HUES64 (cell line): Measurements from ENCODE around the gene ABCB11.
"Not testable (repeated sequence)": the region's sequence is repeated elsewhere in the genome, so short reads cannot be mapped to it uniquely, and the experiment has no call there.

ENCODE experiments used
- H3K27ac ChIP-seq: 2 replicates; pipeline ENCODE4 v1.7.0; 2013; ENCODE audit warnings: low read depth, low read length, inconsistent platforms
- H3K27me3 ChIP-seq: 2 replicates; pipeline ENCODE4 v1.6.1; 2013; ENCODE audit warnings: mild to moderate bottlenecking, low read length; ENCODE audit not compliant: insufficient read depth
- H3K36me3 ChIP-seq: 2 replicates; pipeline ENCODE4 v1.6.1; 2013; ENCODE audit warnings: mild to moderate bottlenecking, low read length; ENCODE audit not compliant: insufficient read depth
- H3K4me1 ChIP-seq: 2 replicates; pipeline ENCODE4 v1.6.1; 2013; ENCODE audit warnings: mild to moderate bottlenecking, low read length, moderate library complexity; ENCODE audit not compliant: insufficient read depth
- H3K4me3 ChIP-seq: 2 replicates; pipeline ENCODE4 v1.5.1; 2013; ENCODE audit warnings: mild to moderate bottlenecking, low read length, moderate library complexity
- H3K9ac ChIP-seq: 2 replicates; pipeline ENCODE4 v1.6.1; 2013; ENCODE audit warnings: mild to moderate bottlenecking, low read depth, low read length
- H3K9me3 ChIP-seq: 2 replicates; pipeline ENCODE4 v1.6.1; 2013; ENCODE audit warnings: low read depth, low read length; ENCODE audit not compliant: insufficient read depth
- WGBS: fragments of 150-250, 120-280 bp; methylation state at CpG from one replicate; pipeline ENCODE4 v1.1.7; 2013; ENCODE audit warnings: missing lambda C conversion rate; 5-methylcytosine and 5-hydroxymethylcytosine counted together

The ABCB11 gene

DNA sequence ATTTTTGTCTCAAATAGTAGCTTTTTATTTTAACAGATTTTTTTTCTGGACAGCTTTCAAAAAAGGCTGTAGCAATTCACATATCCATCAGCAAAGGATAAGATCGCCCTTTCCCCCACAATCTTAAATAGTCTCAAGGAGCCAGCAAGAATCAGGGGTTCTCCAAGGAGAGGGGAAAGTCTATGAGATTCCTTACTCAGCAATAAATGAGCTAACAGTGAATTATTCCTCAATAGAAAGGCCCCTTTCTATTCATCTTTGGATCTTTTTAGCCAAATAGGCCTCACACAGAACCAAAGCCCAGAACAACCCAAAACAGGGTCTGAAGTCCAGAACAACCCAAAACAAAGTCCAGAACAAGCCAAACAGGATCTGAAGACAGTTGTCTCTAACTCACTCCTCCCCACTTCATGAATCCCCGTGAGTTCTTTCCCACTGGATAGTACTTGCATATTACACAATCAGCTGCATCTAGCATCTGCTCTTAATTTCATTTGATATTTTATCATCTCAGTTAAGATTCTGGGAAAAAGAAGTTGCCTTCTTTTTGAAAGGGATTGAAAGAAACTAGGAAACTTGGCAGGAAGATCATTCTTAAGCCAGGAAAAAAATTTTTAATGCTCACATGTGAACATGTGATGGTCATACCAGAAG, 34.9 kb upstream of the ABCB11 start:
- Histone ChIP-seq H3K4me3 (no peak overlapping the region), H3K27ac (no peak overlapping the region), H3K9ac (no peak overlapping the region), H3K27me3 (no peaks in the 10 kb centered on the region), H3K4me1 (no peaks in the 10 kb centered on the region), H3K36me3 (no peaks in the 10 kb centered on the region), H3K9me3 (no peaks in the 10 kb centered on the region)
- WGBS = 97% methylated on average over 1 of the region's 2 CpGs

DNA sequence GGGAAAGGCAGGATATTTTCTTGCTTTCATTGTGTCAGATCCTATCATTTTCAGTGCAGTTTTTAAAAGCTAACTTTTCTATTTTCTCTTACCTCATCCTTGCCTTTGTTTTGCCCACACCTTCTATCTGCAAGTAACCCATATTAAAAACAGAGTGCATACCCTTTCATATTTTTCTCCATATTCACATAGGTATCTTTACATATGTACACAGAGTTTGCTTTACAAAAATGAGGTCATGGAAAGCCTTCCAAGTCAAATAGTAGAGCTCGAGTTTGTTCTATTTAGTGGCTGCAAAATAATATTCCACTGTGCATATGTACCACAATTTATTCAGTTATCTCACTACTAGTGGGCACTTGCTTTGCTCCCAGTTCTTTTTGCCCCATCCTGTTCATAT, 34.3 kb upstream of the ABCB11 start:
- Histone ChIP-seq H3K36me3 (no peaks in the 10 kb centered on the region), H3K27ac (no peak overlapping the region), H3K9me3 (no peaks in the 10 kb centered on the region), H3K4me3 (no peak overlapping the region), H3K4me1 (no peaks in the 10 kb centered on the region), H3K9ac (no peak overlapping the region), H3K27me3 (no peaks in the 10 kb centered on the region)
- WGBS = 100% methylated on average over 1 of the region's 1 CpG

DNA sequence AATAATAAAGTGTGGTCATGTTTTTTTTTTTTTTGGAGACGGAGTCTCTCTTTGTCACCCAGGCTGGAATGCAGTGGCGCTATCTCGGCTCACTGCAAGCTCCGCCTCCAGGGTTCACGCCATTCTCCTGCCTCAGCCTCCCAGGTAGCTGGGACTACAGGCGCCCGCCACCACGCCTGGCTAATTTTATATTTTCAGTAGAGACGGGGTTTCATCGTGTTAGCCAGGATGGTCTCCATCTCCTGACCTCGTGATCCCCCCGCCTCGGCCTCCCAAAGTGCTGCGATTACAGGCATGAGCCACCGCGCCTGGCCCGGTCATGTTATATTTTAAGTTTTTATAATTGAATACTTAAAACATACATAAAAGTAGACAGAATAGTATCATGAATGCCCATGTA, 33.1 kb upstream of the ABCB11 start:
- WGBS = 98% methylated on average over 14 of the region's 17 CpGs
- H3K9me3 ChIP-seq, H3K27ac ChIP-seq: not testable (repeated sequence)

DNA sequence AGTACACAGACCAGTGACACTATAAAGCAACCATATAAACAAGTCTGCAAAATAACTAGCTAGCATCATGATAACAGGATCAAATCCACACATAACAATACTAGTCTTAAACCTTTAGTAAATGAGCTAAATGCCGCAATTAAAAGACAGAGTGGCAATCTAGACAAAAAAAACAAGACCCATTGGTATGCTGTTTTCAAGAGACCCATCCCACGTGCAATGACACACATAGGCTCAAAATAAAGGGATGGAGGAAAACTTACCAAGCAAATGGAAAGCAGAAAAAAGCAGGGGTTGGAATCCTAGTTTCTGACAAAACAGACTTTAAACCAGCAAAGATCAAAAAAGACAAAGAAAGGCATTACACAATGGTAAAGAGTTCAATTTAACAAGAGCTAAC, 23.5 kb upstream of the ABCB11 start:
- H3K36me3 ChIP-seq, H3K27me3 ChIP-seq, H3K4me1 ChIP-seq, H3K4me3 ChIP-seq, H3K9ac ChIP-seq, H3K27ac ChIP-seq: not testable (repeated sequence)
- H3K9me3 ChIP-seq = peaks cover 12% of the 10 kb centered on the region
- 90% methylated on average over 2 of the region's 2 CpGs for WGBS

More for the DNA sequence above, 33.1 kb upstream of the ABCB11 start:
- H3K27me3 ChIP-seq, H3K36me3 ChIP-seq, H3K9ac ChIP-seq, H3K4me1 ChIP-seq, H3K4me3 ChIP-seq: not testable (repeated sequence)

DNA sequence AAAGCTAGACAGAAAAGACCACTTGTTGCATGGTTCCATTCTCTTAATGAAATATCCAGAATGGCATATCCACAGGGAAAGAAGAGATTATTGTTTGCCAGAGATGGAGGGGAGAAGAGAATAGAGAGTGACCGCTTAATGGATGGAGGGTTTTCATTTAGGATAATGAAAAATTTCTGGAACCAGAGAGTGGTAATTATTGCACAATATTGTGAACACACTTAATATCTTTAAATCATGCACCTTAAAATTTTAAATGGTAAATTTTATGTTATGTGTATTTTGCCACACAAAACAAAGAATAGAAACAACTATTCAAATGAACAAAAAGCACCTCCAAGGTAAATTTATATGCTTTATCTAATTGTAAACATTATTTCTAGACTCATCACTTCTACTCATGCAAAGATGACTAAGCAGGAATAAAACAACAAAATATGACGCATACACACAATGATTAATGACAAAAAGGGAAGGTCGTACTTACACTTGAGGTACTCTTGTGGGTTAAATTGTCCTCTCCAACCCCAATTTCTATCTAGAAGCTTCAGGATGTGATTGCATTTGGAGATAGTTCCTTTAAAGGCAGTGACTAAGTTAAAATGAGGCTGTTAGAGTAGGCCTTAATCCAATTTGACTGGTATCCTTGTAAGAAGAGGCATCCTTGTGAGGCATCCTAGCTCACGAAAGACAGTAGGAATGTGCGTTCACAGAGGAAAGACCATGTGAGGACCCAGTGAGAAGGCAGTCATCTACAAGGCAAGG, 19.5 kb upstream of the ABCB11 start:
- Histone ChIP-seq H3K27ac (no peak overlapping the region), H3K27me3 (no peaks in the 10 kb centered on the region), H3K9me3 (peaks cover 12% of the 10 kb centered on the region), H3K4me1 (no peaks in the 10 kb centered on the region), H3K36me3 (no peaks in the 10 kb centered on the region), H3K4me3 (no peak overlapping the region), H3K9ac (no peak overlapping the region)
- WGBS = 93% methylated on average over 5 of the region's 5 CpGs

DNA sequence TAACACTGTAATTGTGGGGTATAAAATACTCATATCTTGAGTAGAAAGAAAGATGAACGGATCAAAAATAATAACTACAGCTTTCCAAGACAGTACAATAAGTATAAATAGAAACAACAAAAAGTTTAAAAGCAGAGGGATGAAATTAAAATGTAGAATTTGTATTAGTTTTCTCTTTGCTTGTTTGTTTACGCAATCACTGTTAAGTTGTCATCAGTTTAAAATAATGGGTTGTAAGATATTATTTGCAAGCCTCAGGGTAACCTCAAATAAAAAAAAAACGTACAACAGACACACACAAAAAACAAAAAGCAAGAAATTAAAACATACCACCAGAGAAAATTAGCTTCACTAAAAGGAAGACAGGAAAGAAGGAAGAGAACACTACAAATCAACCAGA, 18.0 kb upstream of the ABCB11 start:
- Histone ChIP-seq H3K9ac (no peak overlapping the region), H3K27me3 (no peaks in the 10 kb centered on the region), H3K27ac (no peak overlapping the region), H3K4me3 (no peak overlapping the region), H3K36me3 (no peaks in the 10 kb centered on the region), H3K4me1 (no peaks in the 10 kb centered on the region), H3K9me3 (no peaks in the 10 kb centered on the region)
- 95% methylated on average over 2 of the region's 3 CpGs for WGBS

DNA sequence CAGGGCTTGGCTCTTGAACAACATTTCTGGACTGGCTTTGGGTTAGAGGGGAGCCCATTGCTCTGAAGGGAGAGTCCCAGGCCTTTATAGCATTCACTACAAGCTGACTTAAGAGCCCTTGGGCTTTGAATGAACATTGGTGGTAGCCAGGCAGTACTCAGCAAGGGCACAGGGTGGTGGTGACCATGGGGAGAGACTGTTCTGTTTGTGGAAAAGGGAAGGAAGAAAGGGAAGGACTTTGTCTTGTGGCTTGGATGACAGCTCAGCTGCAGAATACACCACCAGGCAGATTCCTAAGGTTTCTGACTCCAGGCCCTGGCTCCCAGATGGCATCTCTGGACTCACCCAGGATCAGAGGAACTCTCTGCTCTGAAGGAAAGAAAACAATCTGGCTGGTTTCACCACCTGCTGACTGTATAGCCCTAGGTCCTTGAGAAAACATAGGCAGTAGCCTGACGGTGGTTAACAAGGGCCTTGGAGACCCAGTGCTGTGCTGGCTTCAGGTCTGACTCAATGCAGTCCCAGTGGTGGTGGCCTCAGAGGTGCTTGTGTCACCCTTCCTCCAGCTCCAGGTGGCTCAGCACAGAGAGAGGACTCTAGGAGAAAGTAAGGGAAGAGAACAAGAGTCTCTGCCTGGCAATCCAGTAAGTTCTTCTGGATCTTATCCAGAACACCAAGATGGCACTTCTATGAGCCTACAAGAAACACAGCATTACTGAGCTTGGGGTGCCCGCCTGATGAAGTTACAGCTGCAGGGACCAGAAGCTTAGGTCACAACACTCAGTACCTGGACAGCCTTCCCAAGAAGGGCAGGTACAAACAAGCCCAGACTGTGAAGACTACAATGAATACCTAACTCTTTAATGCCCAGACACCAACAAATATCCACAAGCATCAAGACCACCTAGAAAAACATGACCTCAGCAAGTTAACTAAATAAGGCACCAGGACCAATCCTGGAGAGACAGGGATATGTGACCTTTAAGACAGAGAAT, 16.4 kb upstream of the ABCB11 start:
- H3K9ac ChIP-seq = no peak overlapping the region
- no peaks in the 10 kb centered on the region for H3K36me3 ChIP-seq
- H3K4me3 ChIP-seq = no peak overlapping the region
- WGBS = 92% methylated on average over 2 of the region's 2 CpGs
- H3K27me3 ChIP-seq = no peaks in the 10 kb centered on the region
- no peaks in the 10 kb centered on the region for H3K4me1 ChIP-seq
- no peaks in the 10 kb centered on the region for H3K9me3 ChIP-seq
- no peak overlapping the region for H3K27ac ChIP-seq

DNA sequence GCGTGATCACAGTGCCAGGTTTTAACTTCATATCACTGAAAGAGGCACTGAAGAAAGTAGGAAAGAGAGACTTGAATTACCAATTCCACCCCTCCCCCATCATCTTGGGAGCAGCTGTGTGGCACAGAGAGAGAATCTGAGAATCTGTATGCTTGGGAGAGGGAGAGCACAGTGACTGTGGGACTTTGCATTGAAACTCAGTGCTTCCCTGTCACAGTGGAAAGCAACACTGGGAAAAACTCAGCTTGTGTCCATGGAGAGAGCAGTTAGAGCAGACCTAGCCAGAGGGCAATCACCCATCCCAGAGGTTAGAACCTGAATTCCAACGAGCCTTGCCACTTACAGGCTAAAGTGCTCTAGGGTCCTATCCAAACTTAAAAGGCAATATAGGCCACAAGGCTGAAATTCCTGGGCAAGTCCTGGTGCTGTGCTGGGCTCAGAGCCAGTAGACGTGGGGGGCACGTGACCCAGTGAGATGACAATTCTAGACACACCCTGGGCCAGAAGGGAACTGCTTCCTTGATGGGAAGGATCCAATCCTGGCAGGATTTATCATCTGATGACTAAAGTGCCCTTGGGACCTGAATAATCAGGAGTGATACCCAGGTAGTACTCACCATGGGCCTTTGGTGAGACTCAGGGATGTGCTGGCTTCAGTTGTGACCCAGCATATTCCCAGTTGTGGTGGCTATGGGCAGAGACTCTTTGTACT, 15.5 kb upstream of the ABCB11 start:
- no peak overlapping the region for H3K4me3 ChIP-seq
- H3K36me3 ChIP-seq = no peaks in the 10 kb centered on the region
- no peak overlapping the region for H3K27ac ChIP-seq
- no peaks in the 10 kb centered on the region for H3K4me1 ChIP-seq
- H3K9me3 ChIP-seq = no peaks in the 10 kb centered on the region; the same call in 1 of the 2 replicates
- no peaks in the 10 kb centered on the region for H3K27me3 ChIP-seq
- no peak overlapping the region for H3K9ac ChIP-seq
- 90% methylated on average over 4 of the region's 4 CpGs for whole genome bisulfite sequencing

DNA sequence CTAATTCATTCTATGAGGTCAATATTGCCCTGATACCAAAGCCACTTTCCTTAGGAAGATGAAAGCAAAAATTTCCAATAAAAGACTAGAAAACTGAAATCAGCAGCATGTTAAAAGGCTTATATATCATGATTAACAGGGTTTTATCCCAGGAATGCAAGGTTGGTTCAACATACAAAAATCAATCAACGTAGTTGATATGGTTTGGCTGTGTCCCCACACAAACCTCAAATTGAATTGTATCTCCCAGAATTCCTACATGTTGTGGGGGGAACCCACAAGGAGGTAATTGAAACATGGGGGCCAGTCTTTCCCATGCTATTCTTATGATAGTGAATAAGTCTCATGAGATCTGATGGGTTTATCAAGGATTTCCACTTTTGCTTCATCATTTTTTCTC, 11.7 kb upstream of the ABCB11 start:
- Histone ChIP-seq H3K4me1 (0 out of 2 replicates have a peak, but pooled peaks cover 3% of the 10 kb centered on the region), H3K27me3 (no peaks in the 10 kb centered on the region), H3K4me3 (no peak overlapping the region), H3K36me3 (no peaks in the 10 kb centered on the region), H3K9me3 (no peaks in the 10 kb centered on the region; the same call in 1 of the 2 replicates), H3K27ac (no peak overlapping the region), H3K9ac (no peak overlapping the region)
- 100% methylated on average over 1 of the region's 1 CpG for WGBS

DNA sequence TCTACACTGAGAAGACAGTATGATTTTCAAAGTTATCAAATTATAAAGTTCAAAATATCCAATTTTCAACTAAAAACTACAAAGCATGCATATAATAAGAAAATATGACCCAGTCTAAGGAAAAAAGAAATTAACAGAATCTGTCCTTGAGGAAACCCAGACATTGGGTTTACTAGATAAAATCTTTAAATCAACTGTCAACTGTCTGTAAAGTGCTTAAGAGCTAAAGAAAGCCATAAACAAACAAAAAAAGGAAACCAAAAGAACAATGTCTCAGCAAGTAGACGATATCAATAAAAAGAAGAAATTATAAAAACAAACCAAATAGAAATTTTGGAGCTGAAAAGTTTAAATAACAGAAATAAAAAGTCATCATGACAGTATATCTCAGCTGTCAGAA, 10.5 kb upstream of the ABCB11 start:
- Histone ChIP-seq H3K9me3 (no peaks in the 10 kb centered on the region; the same call in 1 of the 2 replicates), H3K27me3 (no peaks in the 10 kb centered on the region), H3K9ac (no peak overlapping the region), H3K36me3 (no peaks in the 10 kb centered on the region), H3K4me1 (0 out of 2 replicates have a peak, but pooled peaks cover 3% of the 10 kb centered on the region), H3K4me3 (no peak overlapping the region), H3K27ac (no peak overlapping the region)
- WGBS = no CpG with 5 or more reads among the region's 1 CpG
